ENCODE data around the gene C1orf115. TPM values are rescaled to one million over a fixed set of nuclear protein-coding genes. Genes with fewer than 3 reads are reported as not detected.
A peak's percentile ranks its signal among the peaks of the same experiment; 100 is the strongest.
"Not testable (repeated sequence)": the region's sequence is repeated elsewhere in the genome, so short reads cannot be mapped to it uniquely, and the experiment has no call there.

The C1orf115 gene
- total RNA-seq, 1 donor from 2014 or later, result 7.5 TPM

GRCh38 chr1:220711056-220711809, 21.1 kb downstream of the C1orf115 start:
- H3K27ac Mint-ChIP-seq, result no peak overlapping the region
- no peak overlapping the region for H3K4me3 Mint-ChIP-seq

DNA sequence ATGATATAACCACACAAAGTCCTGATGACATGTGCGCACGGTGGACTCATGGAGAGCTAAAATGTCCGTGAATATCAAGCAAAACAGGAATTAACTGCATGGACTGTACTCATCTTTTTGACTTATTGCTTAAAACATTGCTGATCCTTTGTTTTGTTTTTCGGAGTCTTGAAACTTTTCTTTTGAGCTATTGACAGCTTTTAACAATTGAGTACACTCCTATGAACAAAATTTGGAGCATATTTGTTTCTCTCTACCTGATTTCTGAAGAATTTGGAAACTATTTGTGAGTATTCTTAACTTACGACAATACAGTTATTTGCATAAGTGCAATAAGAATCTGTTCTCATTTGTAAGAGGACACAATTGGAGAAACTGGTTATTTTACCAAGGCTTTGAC, 25.8 kb downstream of the C1orf115 start:
- not testable (repeated sequence) for H3K27ac Mint-ChIP-seq; H3K36me3 Mint-ChIP-seq; H3K9me3 Mint-ChIP-seq; DNase-seq (ENCODE audit: extremely low spot score, unreplicated experiment); H3K27me3 Mint-ChIP-seq; H3K4me1 Mint-ChIP-seq (ENCODE audit: unreplicated experiment); H3K4me3 Mint-ChIP-seq

More at GRCh38 chr1:220711056-220711809, 21.1 kb downstream of the C1orf115 start:
- Mint-ChIP-seq H3K36me3 (no peaks in the 10 kb centered on the region), H3K27me3 (no peaks in the 10 kb centered on the region), H3K4me1 (ENCODE audit: unreplicated experiment) (peaks cover 7% of the 10 kb centered on the region), H3K9me3 (no peaks in the 10 kb centered on the region)
- no peak for DNase-seq (ENCODE audit: extremely low spot score, unreplicated experiment)
- TF ChIP-seq, protein P1, sequence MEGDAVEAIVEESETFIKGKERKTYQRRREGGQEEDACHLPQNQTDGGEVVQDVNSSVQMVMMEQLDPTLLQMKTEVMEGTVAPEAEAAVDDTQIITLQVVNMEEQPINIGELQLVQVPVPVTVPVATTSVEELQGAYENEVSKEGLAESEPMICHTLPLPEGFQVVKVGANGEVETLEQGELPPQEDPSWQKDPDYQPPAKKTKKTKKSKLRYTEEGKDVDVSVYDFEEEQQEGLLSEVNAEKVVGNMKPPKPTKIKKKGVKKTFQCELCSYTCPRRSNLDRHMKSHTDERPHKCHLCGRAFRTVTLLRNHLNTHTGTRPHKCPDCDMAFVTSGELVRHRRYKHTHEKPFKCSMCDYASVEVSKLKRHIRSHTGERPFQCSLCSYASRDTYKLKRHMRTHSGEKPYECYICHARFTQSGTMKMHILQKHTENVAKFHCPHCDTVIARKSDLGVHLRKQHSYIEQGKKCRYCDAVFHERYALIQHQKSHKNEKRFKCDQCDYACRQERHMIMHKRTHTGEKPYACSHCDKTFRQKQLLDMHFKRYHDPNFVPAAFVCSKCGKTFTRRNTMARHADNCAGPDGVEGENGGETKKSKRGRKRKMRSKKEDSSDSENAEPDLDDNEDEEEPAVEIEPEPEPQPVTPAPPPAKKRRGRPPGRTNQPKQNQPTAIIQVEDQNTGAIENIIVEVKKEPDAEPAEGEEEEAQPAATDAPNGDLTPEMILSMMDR (conservative IDR thresholded peaks at IDR 0.05), result no peak

DNA sequence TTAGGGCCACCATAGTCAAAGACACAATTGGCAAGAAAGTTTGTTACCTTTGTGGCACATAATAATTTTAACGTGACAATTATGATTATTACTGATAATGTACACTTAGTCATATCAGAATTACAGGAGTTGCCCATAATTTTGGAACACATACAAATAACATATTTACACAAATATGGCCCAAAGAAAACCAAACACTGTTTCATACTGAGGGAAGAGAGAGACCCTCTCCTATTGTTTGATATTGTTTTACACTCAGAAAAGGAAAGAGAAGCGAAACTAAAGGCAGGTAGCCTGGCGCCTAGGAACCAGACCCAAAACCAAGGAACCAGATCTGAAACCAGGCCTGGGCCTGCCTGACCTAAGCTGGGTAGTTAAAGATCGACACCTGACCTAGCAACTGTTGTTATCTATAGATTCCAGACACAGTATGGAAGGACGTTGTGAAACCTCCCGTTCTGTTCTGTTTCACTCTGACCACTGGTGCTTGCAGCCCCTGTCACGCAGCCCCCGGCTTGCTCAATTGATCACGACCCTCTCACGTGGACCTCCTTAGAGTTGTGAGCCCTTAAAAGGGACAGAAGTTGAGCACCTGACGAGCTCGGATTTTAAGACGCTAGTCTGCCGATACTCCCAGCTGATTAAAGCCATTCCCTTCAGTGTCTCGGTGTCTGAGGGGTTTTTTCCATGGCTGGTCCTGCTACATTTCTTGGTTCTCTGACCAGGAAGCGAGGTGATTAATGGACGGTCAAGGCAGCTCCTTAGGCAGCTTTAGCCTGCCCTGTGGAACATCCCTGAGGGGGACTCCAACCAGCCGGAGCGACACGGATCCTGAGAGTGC, 27.9 kb downstream of the C1orf115 start:
- TF ChIP-seq, protein P1 (conservative IDR thresholded peaks at IDR 0.05), result no peak
- Mint-ChIP-seq H3K4me1 (ENCODE audit: unreplicated experiment) (no peaks in the 10 kb centered on the region), H3K4me3 (no peak overlapping the region), H3K27me3 (no peaks in the 10 kb centered on the region), H3K9me3 (peaks cover 4% of the 10 kb centered on the region), H3K36me3 (no peaks in the 10 kb centered on the region), H3K27ac (no peak overlapping the region)
- no peak for DNase-seq (ENCODE audit: extremely low spot score, unreplicated experiment)

GRCh38 chr1:220721266-220721665, 31.1 kb downstream of the C1orf115 start:
- H3K9me3 Mint-ChIP-seq; H3K36me3 Mint-ChIP-seq; DNase-seq (ENCODE audit: extremely low spot score, unreplicated experiment); H3K4me1 Mint-ChIP-seq (ENCODE audit: unreplicated experiment); H3K27ac Mint-ChIP-seq; H3K4me3 Mint-ChIP-seq; H3K27me3 Mint-ChIP-seq: not testable (repeated sequence)

DNA sequence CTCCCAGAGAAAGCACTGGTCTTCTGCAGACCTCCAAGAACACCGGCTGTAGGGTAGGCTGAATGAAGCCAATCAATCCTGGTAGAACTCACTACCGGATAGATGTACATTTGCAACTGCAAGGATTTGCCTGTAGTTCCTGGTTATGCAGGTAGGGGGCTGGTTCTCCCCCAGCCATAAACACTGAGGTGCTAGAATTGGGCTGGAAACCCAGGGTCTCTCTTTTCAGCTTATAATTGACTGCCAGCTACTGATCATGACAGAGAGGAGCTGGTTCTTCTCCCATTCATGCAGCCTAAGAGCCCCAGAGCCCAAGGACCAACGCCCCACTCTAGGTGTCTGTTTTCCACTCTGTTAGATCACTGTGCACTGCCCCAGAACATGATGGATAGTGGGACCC, 36.5 kb downstream of the C1orf115 start:
- DNase-seq (ENCODE audit: extremely low spot score, unreplicated experiment), result no peak
- Mint-ChIP-seq H3K27me3 (peaks cover 9% of the 10 kb centered on the region), H3K4me1 (ENCODE audit: unreplicated experiment) (no peaks in the 10 kb centered on the region), H3K9me3 (no peaks in the 10 kb centered on the region), H3K4me3 (no peak overlapping the region), H3K36me3 (no peaks in the 10 kb centered on the region), H3K27ac (no peak overlapping the region)
- TF ChIP-seq, protein P1 (conservative IDR thresholded peaks at IDR 0.05), result peak; percentile 52

DNA sequence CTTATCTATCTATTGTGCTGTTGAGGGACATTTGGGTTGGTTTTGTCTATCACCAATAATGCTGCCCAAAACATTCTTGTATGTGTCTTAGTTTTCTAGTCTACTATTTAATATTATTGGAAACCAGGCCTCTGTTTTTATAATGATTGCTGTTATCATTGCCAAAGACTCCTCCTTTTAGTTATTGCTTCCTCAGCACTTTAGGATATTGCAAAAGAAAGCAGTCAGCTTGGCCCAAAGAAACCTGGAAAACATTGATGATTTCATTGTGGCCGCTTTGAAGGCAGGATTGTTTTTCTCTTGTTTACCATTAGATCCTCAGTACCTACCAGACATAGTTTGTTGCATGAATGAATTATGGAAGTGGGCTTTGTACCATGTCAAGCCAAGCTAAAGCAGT, 37.4 kb downstream of the C1orf115 start:
- Mint-ChIP-seq H3K4me1 (ENCODE audit: unreplicated experiment) (no peaks in the 10 kb centered on the region), H3K27ac (no peak overlapping the region), H3K4me3 (no peak overlapping the region), H3K36me3 (no peaks in the 10 kb centered on the region), H3K9me3 (no peaks in the 10 kb centered on the region), H3K27me3 (peaks cover 9% of the 10 kb centered on the region)
- TF ChIP-seq, protein P1 (conservative IDR thresholded peaks at IDR 0.05), result no peak
- DNase-seq (ENCODE audit: extremely low spot score, unreplicated experiment), result no peak

Data from type B pancreatic cell (in vitro differentiated cells).